PFSK-1 (cell line): ENCODE results near the gene MEIS3.

Experiments used
- FOXP2 ChIP-seq: optimal IDR thresholded peaks from 2 replicates; pipeline ENCODE3; 2011; ENCODE audit warnings: borderline replicate concordance, control low read depth, inconsistent platforms; ENCODE audit not compliant: insufficient read depth; ENCODE audit errors: extremely low read length, extremely low read depth
- POLR2AphosphoS5 ChIP-seq: IDR thresholded peaks from 2 replicates; pipeline ENCODE4 v1.6.1; 2012; ENCODE audit warnings: low read depth, mild to moderate bottlenecking, control low read depth, low read length, moderate library complexity
- REST ChIP-seq, 2 experiments: IDR thresholded peaks; 2 replicates each; pipeline versions ENCODE4 v1.6.1 to v1.8.0; 2011 to 2012; ENCODE audit warnings: low read depth in 2 of 2, low read length in 2 of 2, control low read depth in 1 of 2, inconsistent platforms in 1 of 2, mild to moderate bottlenecking in 1 of 2, moderate library complexity in 1 of 2; ENCODE audit not compliant: insufficient read depth in 1 of 2
- SIN3A ChIP-seq: IDR thresholded peaks from 2 replicates; pipeline ENCODE4 v1.6.1; 2012; ENCODE audit warnings: mild to moderate bottlenecking, low read length, moderate library complexity, borderline replicate concordance; ENCODE audit not compliant: insufficient read depth
- TAF1 ChIP-seq: IDR thresholded peaks from 2 replicates; pipeline ENCODE4 v1.6.1; 2012; ENCODE audit warnings: low read length, control low read depth, borderline replicate concordance; ENCODE audit not compliant: insufficient read depth

The MEIS3 gene

GRCh38 chr19:47408156-47408938 is 11.0 kb downstream of the MEIS3 start:
- TF ChIP-seq TAF1 = no peak
- no peak for TF ChIP-seq FOXP2
- no peak for TF ChIP-seq REST (IDR thresholded peaks at IDR 0.05; ENCODE audit: insufficient read depth in 1 of 2, low read depth in 2 of 2, low read length in 2 of 2)
- TF ChIP-seq SIN3A = no peak
- no peak for TF ChIP-seq POLR2AphosphoS5

GRCh38 chr19:47407417-47407774 is 11.9 kb downstream of the MEIS3 start:
- TF ChIP-seq REST (IDR thresholded peaks at IDR 0.05; ENCODE audit: insufficient read depth in 1 of 2, low read depth in 2 of 2, low read length in 2 of 2) (no peak), TAF1 (no peak), SIN3A (no peak), FOXP2 (no peak), POLR2AphosphoS5 (no peak)

GRCh38 chr19:47406711-47407416 is 12.5 kb downstream of the MEIS3 start:
- TF ChIP-seq POLR2AphosphoS5 (no peak), REST (IDR thresholded peaks at IDR 0.05; ENCODE audit: insufficient read depth in 1 of 2, low read depth in 2 of 2, low read length in 2 of 2) (peak; percentile 79 to 92), TAF1 (no peak), FOXP2 (no peak), SIN3A (no peak)

GRCh38 chr19:47405854-47406417 is 13.4 kb downstream of the MEIS3 start:
- TF ChIP-seq SIN3A (no peak), TAF1 (no peak), FOXP2 (no peak), POLR2AphosphoS5 (no peak), REST (IDR thresholded peaks at IDR 0.05; ENCODE audit: insufficient read depth in 1 of 2, low read depth in 2 of 2, low read length in 2 of 2) (no peak)
